H9 (cell line): Measurements from ENCODE around the gene PLEKHA4. TPM values are rescaled to one million over a fixed set of nuclear protein-coding genes. Genes with fewer than 3 reads are reported as not detected.

Experiments
- DNase-seq: peaks from one replicate; pipeline ENCODE4 v3.0.0-alpha.2; 2017
- H2AFZ ChIP-seq: one replicate; pipeline ENCODE4 v1.6.1; 2013; ENCODE audit warnings: mild to moderate bottlenecking, low read length, control low read depth, moderate library complexity
- H2AK5ac ChIP-seq: 2 replicates; pipeline ENCODE4 v1.6.1; 2013; ENCODE audit warnings: low read length, control low read depth, mixed read lengths; ENCODE audit not compliant: insufficient read length
- H2BK120ac ChIP-seq: one replicate; pipeline ENCODE4 v1.6.1; 2013; ENCODE audit warnings: low read depth, mild to moderate bottlenecking, low read length, control low read depth, inconsistent platforms; ENCODE audit not compliant: poor library complexity, severe bottlenecking
- H2BK12ac ChIP-seq: 2 replicates; pipeline ENCODE4 v1.6.1; 2013; ENCODE audit warnings: low read length, control low read depth, mixed read lengths, low read depth; ENCODE audit not compliant: insufficient read length
- H2BK15ac ChIP-seq: 2 replicates; pipeline ENCODE4 v1.6.1; 2013; ENCODE audit warnings: low read depth, low read length, control low read depth
- H2BK20ac ChIP-seq: one replicate; pipeline ENCODE4 v1.6.1; 2013; ENCODE audit warnings: low read depth, mild to moderate bottlenecking, low read length, control low read depth, inconsistent platforms; ENCODE audit not compliant: poor library complexity, severe bottlenecking
- H2BK5ac ChIP-seq: 2 replicates; pipeline ENCODE4 v1.6.1; 2013; ENCODE audit warnings: low read length, control low read depth, mixed read lengths; ENCODE audit not compliant: insufficient read length
- H3K14ac ChIP-seq: 2 replicates; pipeline ENCODE4 v1.6.1; 2013; ENCODE audit warnings: low read length, control low read depth; ENCODE audit not compliant: insufficient read depth
- H3K18ac ChIP-seq: 2 replicates; pipeline ENCODE4 v1.6.1; 2013; ENCODE audit warnings: low read depth, mild to moderate bottlenecking, mixed read lengths, low read length, control low read depth; ENCODE audit not compliant: insufficient read length
- H3K23ac ChIP-seq: 2 replicates; pipeline ENCODE4 v1.6.1; 2013; ENCODE audit warnings: low read length, control low read depth, mixed read lengths, low read depth; ENCODE audit not compliant: insufficient read length
- H3K23me2 ChIP-seq: 2 replicates; pipeline ENCODE4 v1.6.1; 2013; ENCODE audit warnings: low read depth, mild to moderate bottlenecking, mixed read lengths, low read length, control low read depth; ENCODE audit not compliant: insufficient read length, poor library complexity, severe bottlenecking
- H3K27ac ChIP-seq: 2 replicates; pipeline ENCODE4 v1.5.1; 2013; ENCODE audit warnings: low read length, control low read depth, mixed read lengths, low read depth; ENCODE audit not compliant: insufficient read length
- H3K27me3 ChIP-seq: 2 replicates; pipeline ENCODE4 v1.6.1; 2013; ENCODE audit warnings: low read length, control low read depth, inconsistent platforms; ENCODE audit not compliant: insufficient read depth
- H3K4ac ChIP-seq: 2 replicates; pipeline ENCODE4 v1.6.1; 2013; ENCODE audit warnings: low read depth, mild to moderate bottlenecking, control low read depth, inconsistent platforms, low read length, moderate library complexity
- H3K4me1 ChIP-seq: 2 replicates; pipeline ENCODE4 v1.6.1; 2013; ENCODE audit warnings: low read length, control low read depth, inconsistent platforms; ENCODE audit not compliant: insufficient read depth
- H3K4me2 ChIP-seq: 2 replicates; pipeline ENCODE4 v1.6.1; 2013; ENCODE audit warnings: low read length, control low read depth, mixed read lengths; ENCODE audit not compliant: insufficient read length, insufficient read depth
- H3K56ac ChIP-seq: 2 replicates; pipeline ENCODE4 v1.6.1; 2013; ENCODE audit warnings: low read depth, mild to moderate bottlenecking, mixed read lengths, low read length, control low read depth; ENCODE audit not compliant: insufficient read length
- H3K79me1 ChIP-seq: 2 replicates; pipeline ENCODE4 v1.6.1; 2013; ENCODE audit warnings: low read depth, mild to moderate bottlenecking, moderate library complexity, low read length, control low read depth, inconsistent platforms; ENCODE audit not compliant: insufficient read depth, poor library complexity, severe bottlenecking
- H3K79me2 ChIP-seq: 2 replicates; pipeline ENCODE4 v1.6.1; 2013; ENCODE audit warnings: low read length, control low read depth, inconsistent platforms; ENCODE audit not compliant: insufficient read depth
- H3K9ac ChIP-seq: 2 replicates; pipeline ENCODE4 v1.6.1; 2013; ENCODE audit warnings: low read length, control low read depth, mixed read lengths; ENCODE audit not compliant: insufficient read length; ENCODE audit errors: extremely low read depth
- H3K9me3 ChIP-seq: one replicate; pipeline ENCODE4 v1.6.1; 2013; ENCODE audit warnings: low read depth, low read length, inconsistent platforms; ENCODE audit not compliant: control insufficient read depth
- H3T11ph ChIP-seq: one replicate; pipeline ENCODE4 v1.6.1; 2013; ENCODE audit warnings: mild to moderate bottlenecking, low read length, control low read depth, inconsistent platforms
- H4K20me1 ChIP-seq: one replicate; pipeline ENCODE4 v1.6.1; 2013; ENCODE audit not compliant: control insufficient read depth, insufficient read length, insufficient read depth
- H4K5ac ChIP-seq: 2 replicates; pipeline ENCODE4 v1.6.1; 2013; ENCODE audit warnings: low read depth, mild to moderate bottlenecking, mixed read lengths, low read length, control low read depth; ENCODE audit not compliant: insufficient read length
- H4K8ac ChIP-seq: replicated peaks from 2 replicates; pipeline ENCODE4 v1.6.1; 2013; ENCODE audit warnings: low read length, control low read depth, mixed read lengths, low read depth; ENCODE audit not compliant: insufficient read length
- H4K91ac ChIP-seq: 2 replicates; pipeline ENCODE4 v1.6.1; 2013; ENCODE audit warnings: low read depth, mild to moderate bottlenecking, moderate library complexity, mixed read lengths, low read length, control low read depth; ENCODE audit not compliant: insufficient read length
- H3K27ac Mint-ChIP-seq, 3 experiments: 2 replicates in 2 of 3; 3 replicates in 1 of 3; pipeline ENCODE4 v1.8.0; 2020 to 2021; ENCODE audit warnings: mixed read lengths in 3 of 3, mild to moderate bottlenecking in 1 of 3, moderate library complexity in 1 of 3
- H3K27me3 Mint-ChIP-seq: 2 replicates; pipeline ENCODE4 v1.8.0; 2021; ENCODE audit warnings: low read depth, mild to moderate bottlenecking, moderate library complexity, mixed read lengths
- H3K36me3 Mint-ChIP-seq, 3 experiments: 2 replicates in 2 of 3; 3 replicates in 1 of 3; pipeline ENCODE4 v1.8.0; 2020 to 2021; ENCODE audit warnings: low read depth in 3 of 3, mixed read lengths in 3 of 3; ENCODE audit not compliant: insufficient read depth in 1 of 3
- H3K4me1 Mint-ChIP-seq, 2 experiments: 2 replicates each; pipeline ENCODE4 v1.8.0; 2020; ENCODE audit warnings: mixed read lengths in 2 of 2
- H3K4me3 Mint-ChIP-seq, 2 experiments: 2 replicates in 1 of 2; 3 replicates in 1 of 2; pipeline ENCODE4 v1.8.0; 2020 to 2021; ENCODE audit warnings: mild to moderate bottlenecking in 2 of 2, mixed read lengths in 2 of 2, moderate library complexity in 1 of 2
- H3K9me3 Mint-ChIP-seq, 2 experiments: 2 replicates in 1 of 2; 3 replicates in 1 of 2; pipeline ENCODE4 v1.8.0; 2020; ENCODE audit warnings: mild to moderate bottlenecking in 2 of 2, mixed read lengths in 2 of 2, moderate library complexity in 1 of 2
- WGBS: extraction: QIAGEN DNeasy Blood & Tissue Kit; methylation state at CpG from one replicate; pipeline ENCODE4 v1.1.7; 2013; ENCODE audit warnings: missing lambda C conversion rate, low lambda C conversion rate, mixed read lengths; ENCODE audit not compliant: insufficient read length; ENCODE audit errors: extremely low coverage; 5-methylcytosine and 5-hydroxymethylcytosine counted together
- total RNA-seq: library from RNA; stranded (reverse); gene quantifications from 2 replicates; pipeline ENCODE4 v1.2.1, GENCODE V29; 2021
- TF ChIP-seq, protein P1 (sequence below): fragments of 200-600 bp; sonication (generic); conservative IDR thresholded peaks from 3 replicates; pipeline ENCODE4 v1.8.0; 2021; ENCODE audit warnings: antibody characterized with exemption, mild to moderate bottlenecking

PLEKHA4 gene
- total RNA-seq, 1 experiment from 2014 or later, result 15.3 TPM

DNA sequence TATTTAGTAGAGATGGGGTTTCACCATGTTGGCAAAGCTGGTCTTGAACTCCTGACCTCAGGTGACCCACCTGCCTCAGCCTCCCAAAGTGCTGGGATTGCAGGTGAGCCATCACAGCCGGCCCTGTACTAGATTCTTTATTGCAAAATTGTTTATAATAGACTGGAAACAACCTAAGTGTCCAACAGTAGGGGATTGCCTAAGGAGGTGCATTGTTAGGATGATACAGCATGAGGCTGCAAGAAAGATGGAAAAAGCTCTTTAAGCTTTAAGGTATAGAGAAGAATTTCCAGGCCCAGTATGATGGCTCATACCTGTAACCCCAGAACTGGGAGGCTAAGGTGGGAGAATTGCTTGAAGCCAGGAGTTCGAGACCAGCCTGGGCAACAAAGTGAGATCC, 65.8 kb downstream of the PLEKHA4 start:
- H3K14ac ChIP-seq, result no peak overlapping the region
- H3K4ac ChIP-seq, result no peak overlapping the region
- H3K27ac ChIP-seq, result no peak overlapping the region
- Mint-ChIP-seq H3K27me3 (no peaks in the 10 kb centered on the region; the same call in none of the 2 replicates), H3K4me3 (no peak overlapping the region), H3K4me1 (peaks cover 27 to 37% of the 10 kb centered on the region in 2 experiments), H3K36me3 (no peaks in the 10 kb centered on the region; a peak in 2 of 7 replicates), H3K9me3 (no peaks in the 10 kb centered on the region), H3K27ac (no peak overlapping the region)
- no peak overlapping the region for H2AFZ ChIP-seq
- no peak overlapping the region for H3K56ac ChIP-seq
- H3T11ph ChIP-seq, result no peak overlapping the region
- H4K5ac ChIP-seq, result no peak overlapping the region
- H3K4me2 ChIP-seq, result no peak overlapping the region
- no peak overlapping the region for H3K23ac ChIP-seq
- TF ChIP-seq, protein P1, sequence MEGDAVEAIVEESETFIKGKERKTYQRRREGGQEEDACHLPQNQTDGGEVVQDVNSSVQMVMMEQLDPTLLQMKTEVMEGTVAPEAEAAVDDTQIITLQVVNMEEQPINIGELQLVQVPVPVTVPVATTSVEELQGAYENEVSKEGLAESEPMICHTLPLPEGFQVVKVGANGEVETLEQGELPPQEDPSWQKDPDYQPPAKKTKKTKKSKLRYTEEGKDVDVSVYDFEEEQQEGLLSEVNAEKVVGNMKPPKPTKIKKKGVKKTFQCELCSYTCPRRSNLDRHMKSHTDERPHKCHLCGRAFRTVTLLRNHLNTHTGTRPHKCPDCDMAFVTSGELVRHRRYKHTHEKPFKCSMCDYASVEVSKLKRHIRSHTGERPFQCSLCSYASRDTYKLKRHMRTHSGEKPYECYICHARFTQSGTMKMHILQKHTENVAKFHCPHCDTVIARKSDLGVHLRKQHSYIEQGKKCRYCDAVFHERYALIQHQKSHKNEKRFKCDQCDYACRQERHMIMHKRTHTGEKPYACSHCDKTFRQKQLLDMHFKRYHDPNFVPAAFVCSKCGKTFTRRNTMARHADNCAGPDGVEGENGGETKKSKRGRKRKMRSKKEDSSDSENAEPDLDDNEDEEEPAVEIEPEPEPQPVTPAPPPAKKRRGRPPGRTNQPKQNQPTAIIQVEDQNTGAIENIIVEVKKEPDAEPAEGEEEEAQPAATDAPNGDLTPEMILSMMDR, result no peak
- no peaks in the 10 kb centered on the region for H4K20me1 ChIP-seq
- no peak overlapping the region for H2BK15ac ChIP-seq
- H2BK20ac ChIP-seq, result no peak overlapping the region
- WGBS, result no CpG with 5 or more reads among the region's 2 CpGs
- peaks cover 6% of the 10 kb centered on the region; the same call in 1 of the 2 replicates for H3K4me1 ChIP-seq
- H2AK5ac ChIP-seq, result no peak overlapping the region
- H4K91ac ChIP-seq, result no peak overlapping the region
- H3K9ac ChIP-seq, result no peak overlapping the region
- no peaks in the 10 kb centered on the region for H3K27me3 ChIP-seq
- H3K9me3 ChIP-seq, result no peaks in the 10 kb centered on the region
- H3K18ac ChIP-seq, result no peak overlapping the region
- H3K79me1 ChIP-seq, result no peaks in the 10 kb centered on the region
- DNase-seq, result no peak
- H2BK12ac ChIP-seq, result no peak overlapping the region
- H2BK120ac ChIP-seq, result no peak overlapping the region
- H3K79me2 ChIP-seq, result no peaks in the 10 kb centered on the region
- H2BK5ac ChIP-seq, result no peak overlapping the region
- H3K23me2 ChIP-seq, result no peaks in the 10 kb centered on the region
- no peak overlapping the region for H4K8ac ChIP-seq
